Kasumi-1 (cell line): ENCODE results near the gene TULP4.
"Not testable (repeated sequence)": the region's sequence is repeated elsewhere in the genome, so short reads cannot be mapped to it uniquely, and the experiment has no call there.

Experiments used
- DNase-seq, 2 experiments: peaks; one replicate each; lab custom pipeline; 2025; lab: John Stamatoyannopoulos, UW

Gene TULP4

DNA sequence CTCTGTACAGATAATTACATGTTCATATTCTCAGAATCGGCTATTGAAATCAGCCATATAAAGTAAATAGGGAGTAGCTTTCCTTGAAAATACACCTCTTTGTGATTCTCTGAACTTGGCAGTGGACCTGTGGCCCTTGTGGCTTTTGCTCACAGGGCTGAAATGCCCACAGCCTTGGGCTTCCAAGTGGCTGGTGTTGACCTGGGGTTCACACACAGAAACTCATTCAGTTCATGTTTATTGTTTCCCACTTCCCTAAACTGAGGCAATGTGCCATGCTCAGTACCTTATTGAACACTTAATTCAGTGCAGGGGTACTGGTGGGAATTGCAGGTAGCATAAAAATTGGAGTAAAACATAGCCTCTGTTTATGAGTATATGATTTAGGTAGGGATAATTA is 19.1 kb upstream of the TULP4 start:
- DNase-seq = no peak

DNA sequence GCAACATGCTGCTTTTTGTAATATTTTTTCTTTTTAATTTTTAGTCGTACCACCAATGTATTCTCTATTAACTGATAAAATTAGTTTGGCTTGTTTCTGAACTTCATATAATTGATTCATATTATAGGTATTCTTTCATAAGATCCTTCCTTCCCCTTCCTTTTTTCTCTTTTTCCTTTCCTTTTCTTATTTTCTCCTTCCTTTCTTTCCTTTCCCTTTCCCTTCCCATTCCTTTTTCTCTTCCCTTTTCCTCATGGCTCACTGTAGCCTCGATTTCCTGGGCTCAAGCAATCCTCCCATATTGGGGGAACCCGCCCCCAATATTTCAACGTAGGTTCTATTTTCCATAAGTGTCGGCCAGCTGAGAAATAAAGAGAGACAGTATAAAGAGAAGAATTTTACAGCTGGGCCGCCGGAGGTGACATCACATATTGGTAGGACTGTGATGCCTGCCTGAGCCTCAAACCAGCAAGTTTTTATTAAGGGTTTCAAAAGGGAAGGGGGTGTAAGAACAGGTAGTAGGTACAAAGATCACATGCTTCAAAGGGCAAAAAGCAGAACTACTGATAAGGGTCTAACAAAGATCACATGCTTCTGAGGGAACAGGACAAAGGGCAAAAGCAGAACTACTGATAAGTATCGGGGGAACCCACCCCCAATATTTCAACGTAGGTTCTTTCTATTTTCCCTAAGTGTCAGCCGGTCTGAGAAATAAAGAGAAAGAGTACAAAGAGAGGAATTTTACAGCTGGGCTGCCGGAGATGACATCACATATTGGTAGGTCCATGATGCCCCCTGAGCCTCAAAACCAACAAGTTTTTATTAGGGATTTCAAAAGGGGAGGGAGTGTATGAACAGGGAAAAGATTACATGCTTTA is 16.1 kb upstream of the TULP4 start:
- not testable (repeated sequence) for DNase-seq

DNA sequence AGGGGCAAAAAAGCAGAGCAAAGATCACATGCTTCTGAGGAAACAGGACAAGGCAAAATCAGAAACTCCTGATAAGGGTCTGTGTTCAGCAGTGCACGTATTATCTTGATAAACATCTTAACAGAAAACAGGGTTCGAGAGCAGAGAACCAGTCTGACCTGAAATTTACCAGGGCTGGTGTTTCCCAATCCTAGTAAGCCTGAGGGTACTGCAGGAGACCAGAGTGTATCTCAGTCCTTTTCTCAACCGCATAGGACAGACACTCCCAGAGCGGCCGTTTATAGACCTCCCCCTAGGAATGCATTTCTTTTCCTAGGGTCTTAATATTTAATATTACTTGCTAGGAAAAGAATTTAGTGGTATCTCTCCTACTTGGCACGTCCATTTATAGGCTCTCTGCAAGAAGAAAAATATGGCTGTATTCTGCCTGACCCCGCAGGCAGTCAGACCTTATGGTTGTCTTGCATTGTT is 15.4 kb upstream of the TULP4 start:
- not testable (repeated sequence) for DNase-seq

DNA sequence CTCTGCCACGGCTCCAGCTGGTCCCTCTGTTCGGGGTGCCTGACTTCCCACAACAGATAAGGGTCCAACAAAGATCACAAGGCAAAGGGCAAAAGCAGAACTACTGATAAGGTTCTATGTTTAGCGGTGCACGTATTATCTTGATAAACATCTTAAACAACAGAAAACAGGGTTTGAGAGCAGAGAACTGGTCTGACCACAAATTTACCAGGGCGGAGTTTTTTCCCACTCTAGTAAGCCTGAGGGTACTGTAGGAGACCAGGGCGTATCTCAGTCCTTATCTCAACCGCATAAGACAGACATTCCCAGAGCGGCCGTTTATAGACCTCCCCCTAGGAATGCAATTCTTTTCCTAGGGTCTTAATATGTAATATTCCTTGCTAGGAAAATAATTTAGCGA is 14.6 kb upstream of the TULP4 start:
- DNase-seq = not testable (repeated sequence)

DNA sequence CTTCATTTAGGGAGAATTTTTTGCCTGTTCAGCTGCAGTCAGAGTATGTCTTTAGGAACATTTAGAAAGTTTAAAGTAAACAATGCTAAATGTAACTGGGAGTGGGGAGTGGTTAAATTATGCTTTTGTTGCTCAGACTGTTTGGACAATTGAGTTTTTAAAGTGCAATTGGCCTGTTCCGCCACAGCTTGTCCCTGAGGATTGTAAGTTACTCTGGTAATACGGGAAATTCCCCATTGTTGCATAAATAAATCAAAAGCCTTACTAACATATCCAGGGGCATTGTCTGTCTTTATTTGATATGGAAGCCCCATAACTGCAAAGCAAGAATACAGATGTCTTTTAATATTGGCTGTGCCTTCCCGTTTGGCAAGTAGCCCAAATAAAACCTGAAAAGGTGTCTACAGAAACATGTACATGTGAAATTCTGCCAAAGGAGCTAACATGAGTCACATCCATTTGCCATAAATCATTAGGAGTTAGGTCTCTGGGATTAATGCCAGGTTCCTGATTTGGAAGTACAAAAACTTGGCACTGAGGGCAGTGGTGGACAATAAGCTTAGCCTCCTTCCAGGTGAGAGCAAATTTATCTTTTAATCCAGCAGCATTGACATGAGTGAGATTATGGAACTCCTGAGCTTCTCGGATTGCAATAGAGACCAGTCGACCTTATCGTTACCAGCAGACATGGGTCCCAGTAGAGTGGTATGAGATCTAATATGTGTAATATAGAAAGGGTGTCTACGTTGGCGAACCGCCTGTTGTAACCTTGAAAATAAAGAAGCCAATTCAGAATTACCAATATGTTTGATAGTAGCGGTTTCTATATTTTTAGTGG is 11.7 kb upstream of the TULP4 start:
- not testable (repeated sequence) for DNase-seq

DNA sequence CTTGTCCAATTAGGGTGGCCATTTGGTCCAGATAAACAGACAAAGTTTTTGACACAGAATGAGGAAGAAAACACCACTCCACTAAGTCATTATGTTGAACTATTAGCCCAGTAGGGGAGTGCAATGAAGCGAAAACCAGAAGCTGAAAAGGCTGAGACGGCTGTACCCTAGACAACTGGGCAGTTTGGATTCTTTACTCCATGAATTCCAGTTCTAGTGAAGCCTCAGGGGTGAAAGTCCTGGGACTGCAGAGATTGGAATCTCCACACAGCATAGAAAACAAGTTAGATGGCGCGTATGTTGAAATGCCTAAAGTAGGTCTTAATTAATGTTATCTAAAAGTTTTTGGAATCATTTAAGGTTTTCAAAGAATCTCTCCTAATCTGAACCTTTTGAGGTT is 10.7 kb upstream of the TULP4 start:
- DNase-seq = not testable (repeated sequence)

DNA sequence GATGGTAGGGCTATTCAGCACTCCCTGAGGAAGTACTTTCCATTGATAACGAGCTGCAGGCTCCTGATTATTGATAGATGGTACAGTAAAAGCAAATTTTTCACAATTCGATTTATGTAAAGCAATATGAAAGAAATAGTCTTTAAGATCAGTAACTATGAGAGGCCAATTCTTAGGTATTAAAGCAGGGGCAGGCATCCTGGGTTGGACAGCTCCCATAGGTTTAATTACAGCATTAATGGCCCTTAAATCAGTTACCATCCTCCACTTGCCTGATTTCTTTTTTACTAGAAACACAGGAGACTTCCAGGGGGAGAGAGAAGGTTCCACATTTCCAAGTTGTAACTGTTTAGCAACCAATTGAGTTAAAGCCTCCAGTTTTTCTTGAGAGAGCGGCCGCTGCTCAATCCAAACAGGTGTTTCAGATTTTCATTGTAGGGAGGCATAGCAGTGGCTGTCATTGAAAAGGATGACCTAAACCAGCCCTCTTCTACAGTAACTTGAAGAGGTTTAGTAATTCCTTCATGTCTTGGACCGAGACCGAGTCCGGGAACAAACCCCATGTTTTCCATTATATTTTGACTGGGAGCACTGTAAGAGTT is 10.0 kb upstream of the TULP4 start:
- not testable (repeated sequence) for DNase-seq

DNA sequence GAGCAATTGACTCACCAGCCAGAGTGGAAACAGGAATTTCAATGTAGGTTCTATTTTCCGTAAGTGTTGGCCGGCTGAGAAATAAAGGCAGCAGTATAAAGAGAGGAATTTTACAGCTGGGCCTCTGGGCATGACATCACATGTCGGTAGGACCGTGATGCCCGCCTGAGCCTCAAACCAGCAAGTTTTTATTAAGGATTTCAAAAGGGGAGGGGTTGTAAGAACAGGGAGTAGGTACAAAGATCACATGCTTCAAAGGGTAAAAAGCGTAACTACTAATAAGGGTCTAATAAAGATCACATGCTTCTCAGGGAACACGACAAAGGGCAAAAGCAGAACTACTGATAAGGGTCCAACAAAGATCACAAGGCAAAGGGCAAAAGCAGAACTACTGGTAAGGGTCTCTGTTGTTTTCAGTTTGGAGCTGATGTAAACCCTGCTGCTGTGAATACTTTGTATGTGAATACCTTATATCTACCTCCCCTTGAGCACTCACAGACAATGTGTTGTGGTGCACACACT is 9.0 kb upstream of the TULP4 start:
- DNase-seq = no peak

DNA sequence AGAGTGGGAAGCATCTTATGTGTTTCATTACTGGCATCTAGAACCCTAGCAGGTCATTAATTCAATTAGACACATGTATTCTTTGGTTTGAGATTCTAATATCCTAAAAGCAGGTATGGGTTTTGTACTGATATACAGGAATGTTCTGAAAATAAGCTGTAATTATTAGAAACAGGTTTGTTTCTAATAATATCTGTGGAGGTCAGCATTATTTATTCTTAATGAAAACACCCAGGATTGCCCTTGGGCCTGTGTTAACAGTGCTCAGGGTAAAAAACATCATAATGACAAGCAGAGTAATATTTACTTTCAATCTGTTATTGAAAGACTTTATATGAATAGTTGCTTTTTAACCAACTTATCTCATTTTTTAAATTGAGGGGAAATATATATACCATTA is 8.0 kb upstream of the TULP4 start:
- no peak for DNase-seq

DNA sequence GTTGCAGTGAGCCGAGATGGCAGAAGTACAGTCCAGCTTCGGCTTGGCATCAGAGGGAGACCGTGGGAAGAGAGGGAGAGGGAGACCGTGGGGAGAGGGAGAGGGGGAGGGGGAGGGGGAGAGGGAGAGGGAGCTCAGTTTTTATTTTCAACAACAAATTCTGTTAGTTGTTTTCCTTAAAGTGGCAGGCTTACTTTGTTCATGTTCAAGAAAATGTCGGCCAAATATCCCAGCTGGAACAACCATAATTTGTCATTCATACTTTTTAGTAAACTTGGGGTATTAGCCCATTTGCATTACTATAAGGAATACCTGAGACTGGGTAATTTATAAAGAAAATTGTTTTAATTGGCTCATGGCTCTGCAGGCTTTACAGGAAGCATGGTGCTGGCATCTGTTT is 2.5 kb upstream of the TULP4 start:
- DNase-seq = no peak

DNA sequence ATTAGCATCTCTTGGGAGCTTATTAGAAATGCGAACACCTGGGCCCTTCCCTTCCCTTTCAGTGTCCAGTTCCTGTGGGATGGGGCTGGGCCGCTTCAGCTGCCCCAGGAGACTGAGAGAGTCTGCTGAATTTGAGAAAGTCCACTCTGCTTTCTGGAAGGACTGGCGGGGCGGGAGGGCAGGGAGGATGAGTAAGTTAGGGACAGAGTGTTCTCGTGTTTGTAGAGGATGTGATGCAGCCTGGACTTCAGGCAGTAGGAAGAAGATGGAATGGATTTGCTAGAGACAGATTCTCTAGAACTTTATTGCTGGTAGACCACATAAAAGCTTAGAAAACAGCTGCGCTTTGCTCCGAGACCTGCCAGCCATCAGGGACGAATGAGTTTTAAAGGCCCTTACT is 1.1 kb upstream of the TULP4 start:
- DNase-seq = no peak

DNA sequence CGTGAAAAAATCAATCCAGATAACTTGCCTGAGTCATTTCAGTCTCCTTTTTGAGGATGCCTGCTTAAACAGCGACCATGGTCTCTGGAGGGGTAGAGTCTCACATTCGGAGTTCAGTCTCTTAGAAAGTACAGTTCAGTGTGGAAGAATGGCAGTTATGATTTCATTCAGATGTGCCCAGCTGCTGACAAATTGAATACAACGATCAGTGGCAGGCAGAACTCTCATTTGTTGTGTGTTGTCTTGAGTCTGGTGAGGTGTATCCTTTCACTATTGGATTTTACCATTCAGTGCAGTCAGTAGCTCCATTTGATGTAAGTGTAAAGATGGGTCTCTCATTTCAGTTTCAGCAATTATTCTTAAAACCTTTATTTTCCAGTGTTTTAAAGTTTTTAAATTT is 639 bp upstream of the TULP4 start:
- no peak for DNase-seq

DNA sequence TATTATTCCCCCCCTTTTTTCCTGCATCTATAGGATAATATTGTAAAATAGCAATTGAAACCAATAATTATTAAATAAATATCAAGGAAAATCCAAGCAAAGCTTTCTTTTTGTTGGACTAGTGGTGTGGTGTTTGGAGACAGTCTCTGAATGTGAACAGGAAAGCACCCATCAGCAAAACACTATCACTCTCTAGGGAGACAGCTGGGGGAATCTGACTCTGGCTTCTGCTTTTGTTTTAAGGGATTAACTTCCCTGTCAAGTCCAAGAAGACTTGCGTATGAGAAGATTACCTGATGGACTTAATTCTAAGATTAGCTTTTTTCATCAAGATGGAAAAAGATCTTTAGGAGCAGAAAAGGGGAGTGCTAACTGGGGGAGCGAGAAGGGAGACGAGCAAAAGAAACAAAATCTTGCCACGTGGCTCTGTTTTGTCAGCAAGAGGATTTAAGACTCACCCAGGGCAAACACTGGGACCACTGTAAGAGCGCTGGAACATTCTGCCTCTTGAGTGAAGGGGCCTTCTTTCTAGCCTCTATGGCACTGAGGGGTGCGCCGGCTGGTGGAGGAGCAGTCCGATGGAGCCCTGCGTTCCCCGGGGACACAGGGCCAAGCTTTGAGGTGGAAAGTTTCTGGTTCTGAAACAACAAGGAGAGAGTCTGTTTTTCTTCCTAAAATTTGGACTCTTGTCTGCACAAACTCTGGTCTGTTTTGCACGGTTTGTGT is 570 bp downstream of the TULP4 start:
- no peak for DNase-seq

DNA sequence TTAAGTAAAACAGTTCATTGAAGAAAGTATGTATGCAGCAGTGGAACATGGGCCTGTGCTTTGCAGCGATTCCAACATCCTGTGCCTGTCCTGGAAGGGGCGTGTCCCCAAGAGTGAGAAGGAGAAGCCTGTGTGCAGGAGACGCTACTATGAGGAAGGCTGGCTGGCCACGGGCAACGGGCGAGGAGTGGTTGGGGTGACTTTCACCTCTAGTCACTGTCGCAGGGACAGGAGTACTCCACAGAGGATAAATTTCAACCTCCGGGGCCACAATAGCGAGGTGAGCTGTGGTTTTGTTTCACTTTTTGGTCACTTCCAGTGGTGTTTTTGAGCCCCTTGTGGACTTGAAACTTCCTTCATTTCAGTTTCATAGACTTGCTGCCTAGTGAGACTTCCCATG is 1.7 kb downstream of the TULP4 start:
- DNase-seq = no peak

DNA sequence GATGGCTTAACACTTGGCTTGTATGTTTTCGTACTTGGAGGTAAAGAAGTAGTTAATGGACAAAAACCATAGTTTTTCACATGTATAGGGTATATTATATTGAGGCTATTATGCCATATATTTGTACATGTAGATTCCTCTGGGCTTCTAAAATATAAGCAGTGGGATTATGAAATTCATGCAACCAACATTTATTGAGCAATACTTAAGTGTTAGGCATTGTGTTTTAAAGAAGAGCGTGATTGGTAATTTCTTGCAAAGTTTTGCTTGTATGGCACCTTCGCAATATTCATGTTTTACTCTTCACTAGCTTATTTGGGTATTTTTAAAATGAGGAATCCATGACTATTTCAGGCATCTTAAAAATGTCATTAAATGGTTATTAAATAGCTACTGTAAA is 2.5 kb downstream of the TULP4 start:
- no peak for DNase-seq

DNA sequence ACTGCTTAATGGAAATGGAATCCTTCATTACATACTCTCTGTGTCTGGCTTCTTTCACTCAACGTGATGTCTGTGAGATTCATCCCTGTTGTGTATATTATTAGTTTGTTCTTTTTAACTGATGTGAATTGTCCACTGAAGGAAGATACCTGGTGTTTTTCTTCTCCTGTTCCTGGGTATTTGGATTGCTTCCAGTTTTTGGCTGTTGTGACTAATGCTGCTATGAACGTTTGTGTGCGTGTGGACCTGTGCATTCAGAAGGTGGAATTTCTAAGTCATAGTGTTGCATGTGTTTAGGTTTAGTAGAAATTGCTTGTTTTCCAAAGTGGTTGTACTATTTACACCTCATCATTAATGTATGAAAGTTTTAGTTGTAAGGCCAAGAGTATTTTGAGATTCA is 3.8 kb downstream of the TULP4 start:
- no peak for DNase-seq

DNA sequence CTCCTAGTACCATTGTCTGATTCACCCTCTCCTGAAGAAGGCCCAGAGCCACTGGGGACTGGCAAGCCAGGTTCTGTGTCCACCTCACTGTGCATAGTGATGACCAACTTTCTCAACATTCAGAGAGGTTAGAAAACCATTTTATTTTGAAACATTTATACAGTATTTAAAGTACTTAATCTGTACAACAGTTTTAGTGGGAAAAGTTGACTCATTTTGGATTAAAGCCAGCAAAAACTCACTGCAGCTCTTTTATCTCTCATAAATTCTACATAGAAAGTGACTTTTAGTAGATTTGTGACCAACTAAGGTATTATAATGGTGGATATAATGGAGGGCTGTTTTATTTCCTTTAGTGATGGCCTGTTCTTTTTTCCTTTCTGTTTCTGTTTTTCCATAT is 9.7 kb downstream of the TULP4 start:
- no peak for DNase-seq

DNA sequence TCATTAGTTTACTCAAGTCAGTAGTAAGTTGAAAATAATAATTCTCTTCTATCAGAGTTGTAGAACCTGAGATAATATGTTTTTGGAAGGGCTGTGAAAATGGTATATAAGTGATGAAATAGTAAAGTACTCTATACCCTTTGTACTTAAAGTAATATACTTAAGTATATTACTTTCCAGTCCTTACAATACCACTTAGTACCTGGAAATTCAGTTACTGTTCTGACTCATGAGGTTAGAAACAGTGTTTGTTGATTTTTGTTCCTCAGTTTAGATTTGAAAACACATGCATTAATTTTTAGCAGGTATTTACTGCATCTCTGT is 10.1 kb downstream of the TULP4 start:
- no peak for DNase-seq

DNA sequence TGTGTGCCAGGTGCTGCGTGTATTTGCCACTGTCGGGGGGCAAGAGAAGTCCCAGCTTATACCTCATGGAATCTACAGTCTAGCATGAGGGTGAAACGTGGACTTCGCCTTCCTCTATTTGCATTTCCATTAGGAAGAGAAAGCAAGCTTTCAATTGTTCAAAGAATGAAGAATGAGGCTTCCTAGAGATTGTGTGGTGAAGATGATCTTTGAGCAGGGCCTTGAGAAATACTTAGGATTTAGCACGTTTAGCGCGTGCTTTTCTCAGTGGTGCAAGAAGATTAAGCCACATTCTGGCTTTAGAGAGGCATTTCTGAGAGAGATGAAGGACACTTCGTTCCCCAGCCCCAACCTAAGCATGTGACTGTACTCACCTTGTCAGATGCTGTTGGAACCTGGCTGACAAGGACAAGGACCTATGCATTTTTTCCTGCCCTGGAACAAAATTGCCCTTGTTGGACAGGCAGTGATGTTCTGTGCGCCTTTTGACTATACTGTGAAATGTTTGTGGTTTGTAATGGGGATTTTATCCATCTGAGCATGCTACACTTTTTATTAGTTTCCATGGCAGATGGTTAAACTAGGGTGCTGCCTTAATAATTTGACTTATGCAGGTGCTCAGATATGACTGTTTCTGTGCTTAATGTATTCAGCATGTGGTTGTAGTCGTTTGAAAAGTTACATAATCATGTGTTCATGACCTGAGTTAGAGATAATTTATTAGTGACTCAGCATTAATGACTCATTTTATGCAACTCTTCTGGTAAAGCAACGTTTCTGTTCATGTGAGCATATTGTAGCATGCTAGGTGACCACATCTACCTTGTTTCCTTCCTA is 10.7 kb downstream of the TULP4 start:
- no peak for DNase-seq

DNA sequence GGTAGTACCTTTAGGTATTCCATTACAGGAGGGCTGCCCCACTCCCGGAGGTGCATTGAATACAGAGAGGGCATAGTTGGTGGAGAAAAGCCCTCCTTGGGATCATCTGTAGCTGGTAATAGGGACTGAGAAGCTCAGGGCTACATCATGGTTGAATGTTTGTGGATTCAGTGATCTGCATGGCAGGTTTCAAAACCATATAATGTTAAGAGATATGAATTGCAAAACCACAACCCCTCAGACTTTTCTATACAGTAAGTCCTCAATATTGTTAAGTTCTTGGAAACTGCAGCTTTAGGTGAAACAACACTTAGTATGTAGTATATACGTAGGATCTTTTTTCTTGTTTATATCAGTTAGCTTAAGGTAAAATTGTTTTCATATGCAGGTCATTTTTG is 11.3 kb downstream of the TULP4 start:
- no peak for DNase-seq

DNA sequence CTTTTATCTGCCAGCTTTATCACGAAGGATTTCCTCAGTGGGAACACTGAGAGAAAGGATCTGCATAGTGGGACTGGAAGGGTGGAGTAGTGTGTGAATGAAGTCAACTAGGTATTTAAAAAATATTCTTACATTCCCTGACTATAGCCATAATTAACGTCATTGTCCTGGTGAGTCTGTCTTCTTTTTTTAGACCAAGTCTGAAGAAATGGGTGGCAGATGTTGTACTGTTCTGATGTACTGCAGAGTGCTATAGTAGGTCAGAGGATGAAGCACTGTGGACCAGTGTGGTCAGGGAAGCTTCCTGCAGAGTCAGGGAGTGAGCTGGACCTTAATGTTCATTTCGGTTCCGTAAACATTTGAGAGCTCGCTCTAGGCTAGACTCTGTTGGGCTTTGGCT is 11.9 kb downstream of the TULP4 start:
- DNase-seq = no peak
